ENCODE results near the gene TMED9. TPM values are rescaled to one million over a fixed set of nuclear protein-coding genes. Genes with fewer than 3 reads are reported as not detected.

The TMED9 gene
- total and polyA plus RNA-seq, 9 of the 15 experiments (the other 6 are each of a cell fraction or from before 2014, with no cell fraction given) = 43.7 to 301 (median 90.0) TPM

DNA sequence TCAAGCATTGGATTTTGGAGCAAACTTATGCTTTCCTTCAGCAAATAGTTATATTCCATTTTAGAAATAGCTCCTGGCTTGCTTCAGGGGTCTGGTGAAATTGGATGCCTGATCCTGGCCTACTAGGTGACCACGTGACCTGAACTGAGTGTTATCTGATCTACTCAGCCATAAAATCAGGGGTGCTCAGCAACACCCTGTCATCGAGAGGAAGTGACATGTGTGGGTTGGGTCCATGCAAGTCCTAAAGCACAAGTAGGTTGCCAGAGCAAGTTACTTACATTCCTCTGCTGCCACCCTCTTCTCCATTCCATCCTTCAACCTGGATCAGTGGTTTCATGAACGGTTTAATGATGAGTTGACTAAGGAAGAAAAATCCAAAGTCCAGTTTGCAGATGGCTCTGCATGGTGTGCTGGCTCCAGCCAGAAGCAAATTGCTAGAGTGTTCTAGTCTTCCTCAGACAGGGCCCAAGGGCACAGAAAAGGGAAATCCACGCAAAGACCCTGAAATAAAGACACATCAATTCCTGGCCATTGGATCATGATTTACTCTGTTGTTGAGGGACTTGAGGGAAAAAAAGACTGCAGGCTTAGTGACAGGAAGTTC, 34.9 kb upstream of the TMED9 start (continued):
- TF ChIP-seq, protein P1, sequence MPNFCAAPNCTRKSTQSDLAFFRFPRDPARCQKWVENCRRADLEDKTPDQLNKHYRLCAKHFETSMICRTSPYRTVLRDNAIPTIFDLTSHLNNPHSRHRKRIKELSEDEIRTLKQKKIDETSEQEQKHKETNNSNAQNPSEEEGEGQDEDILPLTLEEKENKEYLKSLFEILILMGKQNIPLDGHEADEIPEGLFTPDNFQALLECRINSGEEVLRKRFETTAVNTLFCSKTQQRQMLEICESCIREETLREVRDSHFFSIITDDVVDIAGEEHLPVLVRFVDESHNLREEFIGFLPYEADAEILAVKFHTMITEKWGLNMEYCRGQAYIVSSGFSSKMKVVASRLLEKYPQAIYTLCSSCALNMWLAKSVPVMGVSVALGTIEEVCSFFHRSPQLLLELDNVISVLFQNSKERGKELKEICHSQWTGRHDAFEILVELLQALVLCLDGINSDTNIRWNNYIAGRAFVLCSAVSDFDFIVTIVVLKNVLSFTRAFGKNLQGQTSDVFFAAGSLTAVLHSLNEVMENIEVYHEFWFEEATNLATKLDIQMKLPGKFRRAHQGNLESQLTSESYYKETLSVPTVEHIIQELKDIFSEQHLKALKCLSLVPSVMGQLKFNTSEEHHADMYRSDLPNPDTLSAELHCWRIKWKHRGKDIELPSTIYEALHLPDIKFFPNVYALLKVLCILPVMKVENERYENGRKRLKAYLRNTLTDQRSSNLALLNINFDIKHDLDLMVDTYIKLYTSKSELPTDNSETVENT (CRISPR knock-in tag; IDR thresholded peaks at IDR 0.05) = no peak
- TF ChIP-seq, protein P2, sequence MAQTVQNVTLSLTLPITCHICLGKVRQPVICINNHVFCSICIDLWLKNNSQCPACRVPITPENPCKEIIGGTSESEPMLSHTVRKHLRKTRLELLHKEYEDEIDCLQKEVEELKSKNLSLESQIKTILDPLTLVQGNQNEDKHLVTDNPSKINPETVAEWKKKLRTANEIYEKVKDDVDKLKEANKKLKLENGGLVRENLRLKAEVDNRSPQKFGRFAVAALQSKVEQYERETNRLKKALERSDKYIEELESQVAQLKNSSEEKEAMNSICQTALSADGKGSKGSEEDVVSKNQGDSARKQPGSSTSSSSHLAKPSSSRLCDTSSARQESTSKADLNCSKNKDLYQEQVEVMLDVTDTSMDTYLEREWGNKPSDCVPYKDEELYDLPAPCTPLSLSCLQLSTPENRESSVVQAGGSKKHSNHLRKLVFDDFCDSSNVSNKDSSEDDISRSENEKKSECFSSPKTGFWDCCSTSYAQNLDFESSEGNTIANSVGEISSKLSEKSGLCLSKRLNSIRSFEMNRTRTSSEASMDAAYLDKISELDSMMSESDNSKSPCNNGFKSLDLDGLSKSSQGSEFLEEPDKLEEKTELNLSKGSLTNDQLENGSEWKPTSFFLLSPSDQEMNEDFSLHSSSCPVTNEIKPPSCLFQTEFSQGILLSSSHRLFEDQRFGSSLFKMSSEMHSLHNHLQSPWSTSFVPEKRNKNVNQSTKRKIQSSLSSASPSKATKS (CRISPR knock-in tag; IDR thresholded peaks at IDR 0.05) = no peak
- TF ChIP-seq PCBP2 (IDR thresholded peaks at IDR 0.05; ENCODE audit: low read depth, low read length, poor library complexity, severe bottlenecking) (no peak), BMI1 (IDR thresholded peaks at IDR 0.05; ENCODE audit: low read length) (no peak), SAP30 (IDR thresholded peaks at IDR 0.05; ENCODE audit: borderline replicate concordance, insufficient read depth, low read depth, low read length, poor library complexity, severe bottlenecking) (no peak), CSDE1 (IDR thresholded peaks at IDR 0.05) (no peak), RNF2 (IDR thresholded peaks at IDR 0.05) (no peak), NUFIP1 (IDR thresholded peaks at IDR 0.05; ENCODE audit: partially characterized antibody) (no peak), NCOA1 (IDR thresholded peaks at IDR 0.05; ENCODE audit: low read depth) (no peak), IRF2 (CRISPR knock-in tag; IDR thresholded peaks at IDR 0.05) (no peak), GABPB1 (CRISPR knock-in tag; IDR thresholded peaks at IDR 0.05) (peak; percentile 58; the same call in 1 of the 2 replicates)
- TF ChIP-seq, protein P3, sequence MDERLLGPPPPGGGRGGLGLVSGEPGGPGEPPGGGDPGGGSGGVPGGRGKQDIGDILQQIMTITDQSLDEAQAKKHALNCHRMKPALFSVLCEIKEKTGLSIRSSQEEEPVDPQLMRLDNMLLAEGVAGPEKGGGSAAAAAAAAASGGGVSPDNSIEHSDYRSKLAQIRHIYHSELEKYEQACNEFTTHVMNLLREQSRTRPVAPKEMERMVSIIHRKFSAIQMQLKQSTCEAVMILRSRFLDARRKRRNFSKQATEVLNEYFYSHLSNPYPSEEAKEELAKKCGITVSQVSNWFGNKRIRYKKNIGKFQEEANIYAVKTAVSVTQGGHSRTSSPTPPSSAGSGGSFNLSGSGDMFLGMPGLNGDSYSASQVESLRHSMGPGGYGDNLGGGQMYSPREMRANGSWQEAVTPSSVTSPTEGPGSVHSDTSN (CRISPR knock-in tag; IDR thresholded peaks at IDR 0.05; ENCODE audit: low read depth) = 0 out of 2 replicates have a peak, but pooled peaks have one; percentile 37
- TF ChIP-seq, protein P3 (tag; conservative IDR thresholded peaks at IDR 0.05; ENCODE audit: low read depth) = peak; percentile 72
- TF ChIP-seq, protein P4, sequence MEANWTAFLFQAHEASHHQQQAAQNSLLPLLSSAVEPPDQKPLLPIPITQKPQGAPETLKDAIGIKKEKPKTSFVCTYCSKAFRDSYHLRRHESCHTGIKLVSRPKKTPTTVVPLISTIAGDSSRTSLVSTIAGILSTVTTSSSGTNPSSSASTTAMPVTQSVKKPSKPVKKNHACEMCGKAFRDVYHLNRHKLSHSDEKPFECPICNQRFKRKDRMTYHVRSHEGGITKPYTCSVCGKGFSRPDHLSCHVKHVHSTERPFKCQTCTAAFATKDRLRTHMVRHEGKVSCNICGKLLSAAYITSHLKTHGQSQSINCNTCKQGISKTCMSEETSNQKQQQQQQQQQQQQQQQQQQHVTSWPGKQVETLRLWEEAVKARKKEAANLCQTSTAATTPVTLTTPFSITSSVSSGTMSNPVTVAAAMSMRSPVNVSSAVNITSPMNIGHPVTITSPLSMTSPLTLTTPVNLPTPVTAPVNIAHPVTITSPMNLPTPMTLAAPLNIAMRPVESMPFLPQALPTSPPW (CRISPR knock-in tag; IDR thresholded peaks at IDR 0.05) = no peak; the same call in 1 of the 2 replicates
- TF ChIP-seq, protein P5, sequence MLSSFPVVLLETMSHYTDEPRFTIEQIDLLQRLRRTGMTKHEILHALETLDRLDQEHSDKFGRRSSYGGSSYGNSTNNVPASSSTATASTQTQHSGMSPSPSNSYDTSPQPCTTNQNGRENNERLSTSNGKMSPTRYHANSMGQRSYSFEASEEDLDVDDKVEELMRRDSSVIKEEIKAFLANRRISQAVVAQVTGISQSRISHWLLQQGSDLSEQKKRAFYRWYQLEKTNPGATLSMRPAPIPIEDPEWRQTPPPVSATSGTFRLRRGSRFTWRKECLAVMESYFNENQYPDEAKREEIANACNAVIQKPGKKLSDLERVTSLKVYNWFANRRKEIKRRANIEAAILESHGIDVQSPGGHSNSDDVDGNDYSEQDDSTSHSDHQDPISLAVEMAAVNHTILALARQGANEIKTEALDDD (IDR thresholded peaks at IDR 0.05) = peak; percentile 54; the same call in 1 of the 2 replicates
- TF ChIP-seq, protein P6, sequence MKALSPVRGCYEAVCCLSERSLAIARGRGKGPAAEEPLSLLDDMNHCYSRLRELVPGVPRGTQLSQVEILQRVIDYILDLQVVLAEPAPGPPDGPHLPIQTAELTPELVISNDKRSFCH (CRISPR knock-in tag; IDR thresholded peaks at IDR 0.05) = no peak
- TF ChIP-seq, protein P6 (tag; IDR thresholded peaks at IDR 0.05) = no peak

Measured in K562 (cell line).